Activated gamma-delta T cell (primary cell): Measurements from ENCODE around the gene NECTIN2.

Experiments used
- DNase-seq: peaks from one replicate; lab custom pipeline; 2025; lab: John Stamatoyannopoulos, UW
- total RNA-seq, 2 donors: gene quantifications; one replicate each; lab custom pipeline; 2026; lab: John Stamatoyannopoulos, UW

The NECTIN2 gene
- 1.2 to 3.1 reads per million in 2 donors for total RNA-seq

- DNase-seq, result peak; percentile 53
These were observed at the start of gene NECTIN2 for GRCh38 chr19:44845612-44846454. Gene NECTIN2 (plus strand): TSS chr19:44846297. CDS start chr19:44846526, 229 bp downstream.

- DNase-seq, result no peak
These were observed 49.4 kb upstream of the NECTIN2 start for GRCh38 chr19:44796701-44797115.

GRCh38 chr19:44799627-44800346 is 46.3 kb upstream of the NECTIN2 start:
- no peak for DNase-seq

- peak; percentile 40 for DNase-seq
These were observed 45.6 kb upstream of the NECTIN2 start for GRCh38 chr19:44800461-44800860.

GRCh38 chr19:44803442-44804428 is 42.4 kb upstream of the NECTIN2 start:
- no peak for DNase-seq

- DNase-seq, result no peak
These were observed 39.8 kb upstream of the NECTIN2 start for GRCh38 chr19:44806291-44806690.

GRCh38 chr19:44807162-44807561 is 38.9 kb upstream of the NECTIN2 start:
- DNase-seq, result no peak

- DNase-seq, result no peak
These were observed 38.2 kb upstream of the NECTIN2 start for GRCh38 chr19:44807652-44808462.

GRCh38 chr19:44808463-44809371 is 37.4 kb upstream of the NECTIN2 start, which contains the start of gene BCAM:
Gene BCAM (plus strand): TSS chr19:44809103. CDS start chr19:44809125, 22 bp downstream.
- DNase-seq, result no peak

- DNase-seq, result no peak
These were observed 36.4 kb upstream of the NECTIN2 start for GRCh38 chr19:44809577-44810233.

GRCh38 chr19:44810234-44811121 is 35.6 kb upstream of the NECTIN2 start:
- DNase-seq, result no peak

- no peak for DNase-seq
These were observed 35.0 kb upstream of the NECTIN2 start for GRCh38 chr19:44811122-44811419.

GRCh38 chr19:44812142-44812718 is 33.9 kb upstream of the NECTIN2 start:
- no peak for DNase-seq

- no peak for DNase-seq
These were observed 32.8 kb upstream of the NECTIN2 start for GRCh38 chr19:44813070-44813840.

GRCh38 chr19:44813841-44814470 is 32.1 kb upstream of the NECTIN2 start:
- no peak for DNase-seq

GRCh38 chr19:44814517-44814916 is 31.6 kb upstream of the NECTIN2 start:
- DNase-seq, result no peak

GRCh38 chr19:44816301-44816700 is 29.8 kb upstream of the NECTIN2 start:
- no peak for DNase-seq
